GM21515 (cell line): ENCODE results near the gene LMNB1.
"Not testable (repeated sequence)": the region's sequence is repeated elsewhere in the genome, so short reads cannot be mapped to it uniquely, and the experiment has no call there.

Source experiments
- ATAC-seq: cut with Tn5 transposase; IDR thresholded peaks from one replicate; pipeline ENCODE4 v1.9.1; 2021; ENCODE audit not compliant: unreplicated experiment

Gene LMNB1, protein sequence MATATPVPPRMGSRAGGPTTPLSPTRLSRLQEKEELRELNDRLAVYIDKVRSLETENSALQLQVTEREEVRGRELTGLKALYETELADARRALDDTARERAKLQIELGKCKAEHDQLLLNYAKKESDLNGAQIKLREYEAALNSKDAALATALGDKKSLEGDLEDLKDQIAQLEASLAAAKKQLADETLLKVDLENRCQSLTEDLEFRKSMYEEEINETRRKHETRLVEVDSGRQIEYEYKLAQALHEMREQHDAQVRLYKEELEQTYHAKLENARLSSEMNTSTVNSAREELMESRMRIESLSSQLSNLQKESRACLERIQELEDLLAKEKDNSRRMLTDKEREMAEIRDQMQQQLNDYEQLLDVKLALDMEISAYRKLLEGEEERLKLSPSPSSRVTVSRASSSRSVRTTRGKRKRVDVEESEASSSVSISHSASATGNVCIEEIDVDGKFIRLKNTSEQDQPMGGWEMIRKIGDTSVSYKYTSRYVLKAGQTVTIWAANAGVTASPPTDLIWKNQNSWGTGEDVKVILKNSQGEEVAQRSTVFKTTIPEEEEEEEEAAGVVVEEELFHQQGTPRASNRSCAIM

DNA sequence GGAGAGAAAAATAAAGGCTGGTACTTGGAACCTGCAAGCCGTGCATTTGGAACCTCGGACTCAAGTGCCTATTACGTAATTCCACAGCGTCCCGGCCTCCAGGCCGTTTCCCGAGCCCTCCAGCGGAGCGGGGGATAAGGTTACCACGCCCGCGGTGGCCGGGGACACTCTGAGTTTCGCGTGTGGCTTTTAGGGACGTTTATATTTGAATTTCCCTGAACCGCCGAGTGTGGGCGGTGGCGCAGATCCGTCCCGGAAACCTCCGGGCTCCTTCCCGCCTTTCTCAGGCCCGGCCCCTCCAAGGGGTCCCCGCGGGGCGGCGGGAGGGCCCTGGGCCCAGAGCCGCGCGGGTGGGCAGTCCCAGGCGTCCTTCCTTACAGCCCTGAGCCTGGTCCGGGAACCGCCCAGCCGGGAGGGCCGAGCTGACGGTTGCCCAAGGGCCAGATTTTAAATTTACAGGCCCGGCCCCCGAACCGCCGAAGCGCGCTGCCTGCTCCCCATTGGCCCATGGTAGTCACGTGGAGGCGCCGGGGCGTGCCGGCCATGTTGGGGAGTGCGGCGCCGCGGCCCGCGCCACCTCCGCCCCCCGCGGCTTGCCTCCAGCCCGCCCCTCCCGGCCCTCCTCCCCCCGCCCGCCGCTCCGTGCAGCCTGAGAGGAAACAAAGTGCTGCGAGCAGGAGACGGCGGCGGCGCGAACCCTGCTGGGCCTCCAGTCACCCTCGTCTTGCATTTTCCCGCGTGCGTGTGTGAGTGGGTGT, at the start of gene LMNB1:
LMNB1 (plus strand) TSS at position 638 of the 758 bp plus-strand sequence. CDS start 373 bp downstream, outside the sequence.
- ATAC-seq: peak; percentile 59

DNA sequence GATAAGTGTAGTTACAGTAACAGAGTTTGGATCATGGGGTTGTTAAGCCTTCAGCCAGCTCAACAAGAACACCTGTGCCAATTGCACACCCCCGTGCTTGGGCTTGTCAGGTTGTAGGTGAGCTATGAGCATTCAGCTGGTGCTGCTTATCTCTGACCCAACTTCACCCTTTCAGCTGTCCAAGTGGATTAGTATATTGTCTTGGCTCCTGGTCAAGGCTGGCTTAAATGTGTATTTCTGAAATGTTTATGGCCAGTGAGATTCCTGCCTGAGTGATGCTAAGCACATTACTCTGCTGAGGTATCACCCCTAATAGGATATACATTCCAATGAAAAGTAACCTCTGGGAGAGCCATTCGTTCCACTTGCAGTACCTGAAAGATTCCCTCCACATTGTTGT, 44.2 kb upstream of the LMNB1 start:
- no peak for ATAC-seq

DNA sequence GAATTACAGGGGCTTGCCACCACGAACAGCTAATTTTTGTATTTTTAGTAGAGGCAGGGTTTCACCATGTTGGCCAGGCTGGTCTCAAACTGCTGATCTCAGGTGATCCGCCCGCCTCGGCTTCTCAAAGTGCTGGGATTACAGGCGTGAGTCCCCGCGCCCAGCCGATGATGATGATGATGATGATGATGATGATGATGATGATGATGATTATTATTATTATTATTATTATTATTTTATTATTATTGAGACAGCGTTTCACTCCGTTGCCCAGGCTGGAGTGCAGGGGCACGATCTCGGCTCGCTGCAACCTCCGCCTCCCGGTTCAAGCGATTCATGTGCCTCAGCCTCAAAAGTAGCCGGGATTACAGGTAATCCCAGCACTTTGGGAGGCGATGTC, 42.4 kb upstream of the LMNB1 start:
- not testable (repeated sequence) for ATAC-seq

DNA sequence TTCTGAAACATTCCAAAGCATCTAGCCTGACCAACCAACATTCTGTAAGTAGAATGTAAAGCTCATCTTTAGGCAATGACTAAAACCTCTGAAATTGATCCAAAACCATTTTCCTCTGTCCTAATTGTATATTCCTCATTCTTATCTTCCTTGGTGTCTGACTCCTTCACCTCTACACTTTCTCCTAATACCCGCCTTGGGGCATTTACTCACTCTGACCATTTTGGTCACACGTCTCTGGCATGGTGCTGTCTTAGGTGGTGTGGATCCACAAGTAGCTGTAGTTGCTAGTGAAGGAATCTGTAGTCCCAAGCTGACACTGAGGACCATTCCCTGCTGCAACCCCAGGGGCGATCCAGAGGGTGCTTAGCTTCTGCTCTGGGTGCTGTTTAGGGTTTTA, 40.8 kb upstream of the LMNB1 start:
- ATAC-seq: no peak

DNA sequence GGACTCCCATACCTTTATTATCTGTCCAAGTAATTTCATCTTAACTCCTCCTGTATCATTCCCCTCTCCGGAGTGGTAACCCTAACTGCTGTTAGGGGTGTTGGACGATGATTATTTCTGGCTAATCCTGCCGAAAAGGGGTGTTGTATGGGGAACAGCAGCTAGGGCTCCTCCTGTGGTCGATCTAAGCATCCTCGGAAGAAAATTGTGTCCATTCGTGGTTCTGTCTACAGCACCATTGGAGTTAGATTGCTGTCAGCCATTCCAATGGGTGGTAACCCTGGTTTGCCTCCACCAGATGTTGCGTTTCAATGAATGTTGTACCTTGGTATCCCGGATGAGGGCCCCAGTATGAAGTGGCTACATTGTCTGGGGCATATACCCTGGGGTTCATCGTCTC, 35.6 kb upstream of the LMNB1 start:
- ATAC-seq: no peak

DNA sequence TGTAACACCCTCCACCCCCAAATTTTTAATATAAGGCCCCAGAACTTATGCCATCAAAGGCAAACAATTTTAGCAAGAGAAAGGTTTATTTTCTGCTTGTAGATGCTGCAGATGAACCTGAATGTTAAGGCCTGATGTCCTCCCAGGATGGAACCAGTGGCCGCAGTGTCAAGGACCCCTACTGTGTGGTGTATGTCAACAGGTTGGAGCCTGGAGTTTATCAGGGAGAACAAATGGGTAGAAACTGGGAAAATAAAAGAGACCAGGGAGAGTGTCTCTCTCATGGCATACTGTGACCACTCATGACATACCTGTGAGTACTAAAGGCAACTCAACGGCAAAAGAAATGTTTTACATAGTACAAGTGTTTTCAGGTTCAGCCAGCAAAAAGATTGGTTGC, 34.5 kb upstream of the LMNB1 start:
- no peak for ATAC-seq

DNA sequence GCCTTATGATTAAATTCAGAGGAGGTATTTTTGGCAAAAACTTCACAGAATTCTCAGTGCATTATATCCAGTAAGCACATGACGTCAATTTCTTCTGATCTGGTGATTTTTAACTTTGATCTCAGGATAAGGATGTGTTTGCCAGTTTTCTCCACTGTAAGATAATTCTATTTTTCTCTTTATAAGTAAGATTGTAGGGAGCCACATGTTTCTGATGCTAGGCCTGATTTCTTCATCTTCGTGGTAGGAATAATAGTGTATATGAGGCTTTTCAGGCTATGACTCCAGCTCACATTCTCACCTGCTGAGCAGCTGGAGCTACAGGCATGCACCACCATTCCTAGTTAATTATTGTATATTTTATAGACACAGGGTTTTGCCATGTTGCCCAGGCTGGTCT, 32.1 kb upstream of the LMNB1 start:
- no peak for ATAC-seq

DNA sequence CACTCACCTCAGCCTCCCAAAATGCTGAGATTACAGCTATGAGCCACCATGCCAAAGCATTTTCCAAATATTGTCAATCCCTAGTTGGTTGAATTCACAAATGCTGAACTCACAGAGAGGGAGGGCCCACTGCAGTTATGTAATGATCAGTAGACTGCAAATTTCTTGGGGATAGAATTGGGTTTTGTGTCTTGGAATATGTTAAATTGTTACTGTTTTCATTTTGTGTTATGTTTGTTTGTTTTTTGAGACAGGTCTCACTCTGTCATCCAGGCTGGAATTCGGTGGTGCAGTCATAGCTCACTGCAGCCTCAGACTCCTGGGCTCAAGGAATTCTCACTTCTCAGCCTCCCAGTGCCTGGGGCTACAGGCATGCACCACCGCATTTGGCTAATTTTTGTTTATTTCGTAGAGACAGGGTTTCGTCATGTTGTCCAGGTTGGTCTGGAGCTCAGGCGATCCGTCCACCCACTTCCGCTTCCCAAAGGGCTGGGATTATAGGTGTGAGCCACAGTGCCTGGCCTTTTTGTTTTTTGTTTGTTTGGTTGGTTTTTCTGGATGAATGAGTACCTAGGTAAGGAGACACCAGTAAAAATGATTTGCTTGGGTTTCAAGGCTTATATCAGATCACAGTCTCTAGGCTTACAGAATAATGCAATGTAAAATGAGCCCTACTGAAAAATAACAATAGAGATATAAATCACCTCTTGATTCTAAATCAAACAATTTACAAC, 31.5 kb upstream of the LMNB1 start:
- no peak for ATAC-seq

DNA sequence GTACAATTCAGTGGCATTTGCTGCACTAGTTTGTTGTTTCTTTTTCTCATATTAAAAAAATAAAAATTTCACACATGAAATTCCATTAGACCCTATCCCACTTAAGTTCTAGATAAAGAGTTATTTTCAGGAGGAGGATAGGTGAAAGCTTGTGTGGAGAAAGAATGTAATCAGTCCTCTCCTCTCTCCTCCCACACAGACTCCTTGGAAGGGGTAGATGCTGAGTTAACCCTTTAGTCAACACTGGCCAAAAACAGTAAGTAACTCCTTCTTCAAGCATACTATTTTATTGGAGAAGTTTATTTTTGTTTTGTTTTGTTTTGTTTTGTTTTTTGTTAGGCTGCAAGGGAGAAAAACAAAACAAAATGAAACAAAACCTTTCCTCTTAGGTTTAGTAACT, 30.6 kb upstream of the LMNB1 start:
- ATAC-seq: no peak

DNA sequence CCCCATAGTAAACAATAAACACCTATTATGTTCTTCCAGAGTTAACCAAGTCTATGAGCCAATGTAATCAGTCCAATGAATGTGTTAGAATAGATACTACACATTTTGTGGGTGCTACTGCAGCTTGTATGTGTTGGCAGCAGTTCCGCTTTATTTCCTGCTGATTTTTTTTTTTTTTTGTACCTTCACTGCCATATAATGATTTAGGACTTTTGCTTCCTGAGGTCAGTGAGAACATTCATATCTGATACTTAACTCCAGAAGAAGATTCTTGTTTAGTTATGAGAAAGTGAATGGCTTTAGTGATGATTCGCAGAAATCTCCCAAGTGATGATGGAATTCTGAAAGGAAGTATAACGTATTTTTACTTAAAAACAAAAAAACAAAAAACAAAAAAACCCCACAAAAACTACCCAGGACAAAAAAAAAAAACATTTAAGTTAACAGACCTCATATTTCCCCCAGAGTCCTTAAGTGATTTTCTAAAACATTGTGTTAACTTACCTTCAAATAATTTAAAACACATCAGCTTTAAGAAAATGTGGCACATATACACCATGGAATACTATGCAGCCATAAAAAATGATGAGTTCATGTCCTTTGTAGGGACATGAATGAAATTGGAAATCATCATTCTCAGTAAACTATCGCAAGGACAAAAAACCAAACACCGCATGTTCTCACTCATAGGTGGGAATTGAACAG, 24.7 kb upstream of the LMNB1 start:
- no peak for ATAC-seq

DNA sequence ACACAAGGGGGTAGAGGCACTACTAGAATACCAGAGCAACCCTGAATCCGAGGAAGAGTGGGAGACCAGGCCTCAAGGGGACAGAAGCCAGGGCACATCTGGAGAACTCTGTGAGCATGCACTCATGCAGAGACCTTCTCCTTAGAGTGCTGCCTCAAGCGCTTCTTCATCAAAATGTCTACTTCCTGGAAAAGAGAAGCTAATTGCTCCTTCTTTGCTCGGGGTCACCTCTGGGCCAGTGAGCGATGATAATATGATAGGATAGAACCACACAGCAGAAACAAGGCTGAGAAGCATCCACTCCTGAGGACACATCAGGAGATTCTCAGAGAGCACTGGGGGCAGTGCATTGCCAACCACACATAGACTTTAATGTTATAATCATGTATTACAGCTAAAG, 23.7 kb upstream of the LMNB1 start:
- no peak for ATAC-seq

DNA sequence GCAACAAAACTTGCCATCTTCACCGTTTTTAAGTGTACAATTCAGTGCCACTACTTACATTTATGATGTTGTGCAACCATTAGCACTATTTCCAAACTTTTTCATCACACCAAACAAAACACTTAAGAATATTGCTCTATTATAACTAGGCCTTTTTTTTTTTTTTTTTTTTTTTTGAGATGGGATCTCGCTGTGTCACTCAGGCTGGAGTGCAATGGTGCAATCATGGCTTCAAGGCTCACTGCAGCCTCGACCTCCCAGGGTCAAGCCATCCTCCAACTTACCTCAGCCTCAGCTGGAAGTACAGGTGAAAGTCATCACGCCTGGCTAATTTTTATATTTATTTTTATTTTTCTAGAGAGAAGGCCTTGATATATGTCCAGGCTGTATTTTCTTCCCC, 22.3 kb upstream of the LMNB1 start:
- ATAC-seq: no peak

DNA sequence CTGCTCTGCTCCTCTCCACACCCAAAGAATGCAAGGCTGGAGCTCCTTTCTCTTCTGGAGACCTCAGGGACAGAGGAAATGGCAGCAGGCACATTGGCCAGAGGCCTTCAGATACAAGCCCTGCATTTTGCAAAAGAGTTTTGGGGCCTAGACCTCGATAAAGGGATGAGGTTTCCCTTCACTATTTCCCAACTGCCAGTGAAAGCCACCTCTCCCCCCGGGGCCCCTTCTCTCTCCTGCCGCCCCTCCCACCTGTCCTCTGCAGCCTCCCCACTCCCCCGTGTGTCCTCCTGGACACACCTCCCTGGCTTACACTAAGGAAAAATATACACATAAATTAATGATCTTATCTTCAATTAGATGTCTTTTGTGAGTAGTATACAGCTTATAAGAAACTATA, 21.3 kb upstream of the LMNB1 start:
- ATAC-seq: no peak

DNA sequence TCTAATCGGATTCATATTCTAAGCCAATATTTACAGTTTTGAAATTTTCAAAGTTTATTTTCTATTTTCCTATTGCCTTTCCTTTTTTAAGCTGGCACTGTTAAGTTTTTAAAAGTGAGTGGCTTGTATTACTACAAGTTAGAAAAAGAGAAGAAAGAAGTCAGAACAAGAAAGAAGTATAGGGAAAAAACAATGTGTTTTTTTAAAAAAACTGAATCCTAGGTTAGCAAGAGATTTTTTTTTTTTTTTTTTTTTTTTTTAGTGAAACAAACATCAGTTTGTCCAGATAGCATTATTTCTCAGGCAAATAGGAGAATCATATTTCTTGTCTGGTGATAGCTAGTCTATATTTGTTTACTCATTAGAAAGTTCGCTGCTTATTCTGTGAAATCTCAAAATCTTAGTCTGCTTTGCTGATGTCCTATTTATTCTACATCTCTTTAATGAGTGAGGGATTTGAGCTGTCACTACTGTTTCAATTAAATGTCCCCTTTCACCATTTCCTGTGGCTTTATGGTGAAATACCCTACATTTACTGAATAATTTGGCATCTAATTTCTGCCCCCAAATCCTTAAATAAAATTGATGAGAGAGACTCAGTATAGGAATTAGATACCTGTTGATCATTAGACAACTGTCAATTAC, 19.1 kb upstream of the LMNB1 start:
- ATAC-seq: no peak

DNA sequence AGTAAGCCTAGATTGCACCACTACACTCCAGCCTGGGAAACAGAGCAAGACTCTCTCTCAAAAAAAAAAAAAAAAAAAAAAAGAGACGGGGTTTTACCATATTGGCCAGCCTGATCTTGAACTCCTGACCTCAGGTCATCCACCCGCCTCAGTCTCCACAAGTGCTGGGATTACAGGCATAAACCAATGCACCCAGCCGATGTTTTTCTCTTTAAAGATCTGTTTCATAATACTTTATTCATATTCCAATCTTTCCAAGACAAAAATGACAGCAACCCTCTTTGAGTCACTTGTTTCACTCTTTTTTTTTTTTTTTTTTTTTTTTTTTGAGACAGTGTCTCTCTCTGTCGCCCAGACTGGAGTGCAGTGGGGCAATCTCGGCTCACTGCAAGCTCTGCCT, 13.6 kb upstream of the LMNB1 start:
- no peak for ATAC-seq

DNA sequence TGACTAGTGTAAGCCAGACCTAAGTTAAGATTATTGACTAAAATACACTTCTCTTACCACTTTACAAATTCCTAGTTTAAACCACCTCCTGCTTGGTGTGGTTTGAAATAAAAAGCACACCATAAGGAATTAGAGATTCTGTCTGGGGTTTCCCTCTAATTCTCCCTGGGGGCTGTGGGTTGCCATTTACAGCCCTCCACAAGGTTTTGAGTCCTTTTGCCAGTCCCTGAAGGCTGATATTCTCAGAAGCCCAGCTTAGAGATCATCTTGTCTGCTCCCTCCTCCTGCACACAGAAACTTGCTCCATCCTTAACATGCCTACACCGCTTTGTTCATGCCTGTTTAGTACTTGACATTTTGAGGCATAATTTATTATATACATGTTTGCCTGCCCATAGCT, 7.2 kb upstream of the LMNB1 start:
- ATAC-seq: no peak

DNA sequence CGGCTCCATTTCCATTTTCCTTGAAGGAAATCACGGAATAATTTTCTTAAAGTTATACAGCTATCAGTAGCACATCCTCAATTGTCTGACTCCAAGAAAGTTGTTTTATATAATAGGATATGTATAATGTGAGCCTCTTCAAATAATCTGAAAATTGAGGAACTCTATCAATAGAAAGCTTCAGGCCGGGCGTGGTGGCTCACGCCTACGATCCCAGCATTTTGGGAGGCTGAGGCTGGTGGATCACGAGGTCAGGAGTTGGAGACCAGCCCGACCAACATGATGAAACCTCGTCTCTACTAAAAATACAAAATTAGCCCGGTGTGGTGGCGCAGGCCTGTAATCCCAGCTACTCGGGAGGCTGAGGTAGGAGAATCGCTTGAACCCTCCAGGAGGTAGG, 3.4 kb upstream of the LMNB1 start:
- ATAC-seq: not testable (repeated sequence)

DNA sequence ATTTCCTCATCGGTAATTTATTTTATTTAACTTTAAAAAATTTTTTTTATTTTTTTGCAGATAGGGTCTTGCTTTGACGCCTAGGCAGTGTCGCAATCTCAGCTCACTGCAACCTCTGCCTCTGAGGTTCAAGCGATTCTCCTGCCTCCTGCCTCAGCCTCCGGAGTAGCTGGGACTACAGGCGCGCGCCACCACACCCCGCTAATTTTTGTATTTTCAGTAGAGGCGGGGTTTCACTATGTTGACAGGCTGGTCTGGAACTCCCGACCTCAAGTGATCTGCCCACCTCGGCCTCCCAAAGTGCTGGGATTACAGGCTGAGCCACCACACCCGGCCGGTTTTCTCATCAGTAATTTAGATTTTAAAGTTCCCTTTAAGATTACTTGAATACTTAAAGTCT, 2.3 kb upstream of the LMNB1 start:
- not testable (repeated sequence) for ATAC-seq

DNA sequence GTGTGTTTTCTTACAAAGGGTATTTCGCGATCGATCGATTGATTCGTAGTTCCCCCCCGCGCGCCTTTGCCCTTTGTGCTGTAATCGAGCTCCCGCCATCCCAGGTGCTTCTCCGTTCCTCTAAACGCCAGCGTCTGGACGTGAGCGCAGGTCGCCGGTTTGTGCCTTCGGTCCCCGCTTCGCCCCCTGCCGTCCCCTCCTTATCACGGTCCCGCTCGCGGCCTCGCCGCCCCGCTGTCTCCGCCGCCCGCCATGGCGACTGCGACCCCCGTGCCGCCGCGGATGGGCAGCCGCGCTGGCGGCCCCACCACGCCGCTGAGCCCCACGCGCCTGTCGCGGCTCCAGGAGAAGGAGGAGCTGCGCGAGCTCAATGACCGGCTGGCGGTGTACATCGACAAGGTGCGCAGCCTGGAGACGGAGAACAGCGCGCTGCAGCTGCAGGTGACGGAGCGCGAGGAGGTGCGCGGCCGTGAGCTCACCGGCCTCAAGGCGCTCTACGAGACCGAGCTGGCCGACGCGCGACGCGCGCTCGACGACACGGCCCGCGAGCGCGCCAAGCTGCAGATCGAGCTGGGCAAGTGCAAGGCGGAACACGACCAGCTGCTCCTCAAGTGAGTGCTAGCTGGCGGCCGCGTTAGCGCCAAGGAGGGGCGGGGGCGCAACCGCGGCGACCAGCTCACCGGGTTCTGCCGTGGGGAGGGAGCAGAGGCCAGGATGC, 480 bp downstream of the LMNB1 start:
- peak; percentile 19 for ATAC-seq
